Hindlimb muscle (tissue), 1 donor: ENCODE data around the gene RSPRY1. TPM values are rescaled to one million over a fixed set of nuclear protein-coding genes. Genes with fewer than 3 reads are reported as not detected.
"Not testable (repeated sequence)": the region's sequence is repeated elsewhere in the genome, so short reads cannot be mapped to it uniquely, and the experiment has no call there.

ENCODE experiments used
- DNase-seq: peaks from one replicate; pipeline ENCODE4 v3.0.0-alpha.2; 2013
- polyA plus RNA-seq: library from polyadenylated mRNA; unstranded; fragments of 120-200 nt; gene quantifications from one replicate; pipeline ENCODE4 v1.2.1, GENCODE V29; 2013; ENCODE audit not compliant: insufficient read length

The RSPRY1 gene
- polyA plus RNA-seq, 1 donor, result 22.8 TPM

- peak; percentile 63 for DNase-seq
Measured at GRCh38 chr16:57186872-57187854, 1.0 kb downstream of the RSPRY1 start.

- DNase-seq, result not testable (repeated sequence)
Measured at GRCh38 chr16:57187902-57188710, 2.0 kb downstream of the RSPRY1 start.

GRCh38 chr16:57188711-57189002 lies 2.5 kb downstream of the RSPRY1 start:
- DNase-seq, result no peak

- not testable (repeated sequence) for DNase-seq
Measured at GRCh38 chr16:57189527-57189926, 3.4 kb downstream of the RSPRY1 start.

- DNase-seq, result no peak
Measured at GRCh38 chr16:57190136-57190535, 4.0 kb downstream of the RSPRY1 start.

- DNase-seq, result no peak
Measured at GRCh38 chr16:57191056-57191571, 5.0 kb downstream of the RSPRY1 start.

- DNase-seq, result no peak
Measured at GRCh38 chr16:57192146-57192545, 6.0 kb downstream of the RSPRY1 start.

- no peak for DNase-seq
Measured at GRCh38 chr16:57192720-57193486, 6.8 kb downstream of the RSPRY1 start.

- peak; percentile 23 for DNase-seq
Measured at GRCh38 chr16:57194512-57194911, 8.4 kb downstream of the RSPRY1 start.

- DNase-seq, result no peak
Measured at GRCh38 chr16:57196286-57196685, 10.2 kb downstream of the RSPRY1 start.

- DNase-seq, result no peak
Measured at GRCh38 chr16:57196753-57197152, 10.6 kb downstream of the RSPRY1 start.

GRCh38 chr16:57200321-57200720 lies 14.2 kb downstream of the RSPRY1 start:
- not testable (repeated sequence) for DNase-seq

- not testable (repeated sequence) for DNase-seq
Measured at GRCh38 chr16:57200926-57201325, 14.8 kb downstream of the RSPRY1 start.

GRCh38 chr16:57202095-57202886 lies 16.2 kb downstream of the RSPRY1 start:
- DNase-seq, result no peak

- DNase-seq, result no peak
Measured at GRCh38 chr16:57203451-57203850, 17.3 kb downstream of the RSPRY1 start.

GRCh38 chr16:57204675-57205074 lies 18.5 kb downstream of the RSPRY1 start:
- DNase-seq, result no peak

- no peak for DNase-seq
Measured at GRCh38 chr16:57208926-57209325, 22.8 kb downstream of the RSPRY1 start.

- no peak for DNase-seq
Measured at GRCh38 chr16:57209780-57210179, 23.7 kb downstream of the RSPRY1 start.

- DNase-seq, result no peak
Measured at GRCh38 chr16:57213462-57213861, 27.3 kb downstream of the RSPRY1 start.

GRCh38 chr16:57216968-57217367 lies 30.8 kb downstream of the RSPRY1 start:
- no peak for DNase-seq

GRCh38 chr16:57223057-57223456 lies 36.9 kb downstream of the RSPRY1 start:
- DNase-seq, result no peak
